GM18520 (cell line): ENCODE measurements around the gene ABCG4.
"Not testable (repeated sequence)": the region's sequence is repeated elsewhere in the genome, so short reads cannot be mapped to it uniquely, and the experiment has no call there.

ENCODE experiments used
- ATAC-seq: cut with Tn5 transposase; IDR thresholded peaks from one replicate; pipeline ENCODE4 v1.9.1; 2021; ENCODE audit not compliant: unreplicated experiment

The ABCG4 gene

GRCh38 chr11:119149018-119149785, at the start of gene ABCG4:
ABCG4 (plus strand) TSS chr11:119149052; CDS start chr11:119149966, 914 bp downstream.
- ATAC-seq, result no peak

GRCh38 chr11:119099711-119100110, 49.1 kb upstream of the ABCG4 start:
- ATAC-seq, result no peak

- no peak for ATAC-seq
Measured at GRCh38 chr11:119100246-119100970, 48.4 kb upstream of the ABCG4 start.

GRCh38 chr11:119100994-119101758, 47.7 kb upstream of the ABCG4 start:
- ATAC-seq, result no peak

GRCh38 chr11:119101759-119102423, 47.0 kb upstream of the ABCG4 start, which contains the start of gene DPAGT1:
DPAGT1 (minus strand) TSS chr11:119101853; CDS start chr11:119101655, 198 bp downstream.
- ATAC-seq, result peak; percentile 77

- not testable (repeated sequence) for ATAC-seq
Measured at GRCh38 chr11:119103161-119103664, 45.6 kb upstream of the ABCG4 start.

GRCh38 chr11:119103793-119104192, 45.1 kb upstream of the ABCG4 start:
- ATAC-seq, result no peak

GRCh38 chr11:119106564-119107537, 42.0 kb upstream of the ABCG4 start, which contains the start of gene C2CD2L:
C2CD2L (plus strand) TSS chr11:119107344; CDS start chr11:119107742, 398 bp downstream.
- peak; percentile 60 for ATAC-seq

GRCh38 chr11:119107538-119108145, 41.2 kb upstream of the ABCG4 start:
- peak; percentile 4 for ATAC-seq

- ATAC-seq, result no peak
Measured at GRCh38 chr11:119108146-119108856, 40.6 kb upstream of the ABCG4 start.

- no peak for ATAC-seq
Measured at GRCh38 chr11:119108857-119109221, 40.0 kb upstream of the ABCG4 start.

- no peak for ATAC-seq
Measured at GRCh38 chr11:119109843-119110242, 39.0 kb upstream of the ABCG4 start.

- ATAC-seq, result no peak
Measured at GRCh38 chr11:119110439-119110838, 38.4 kb upstream of the ABCG4 start.

- no peak for ATAC-seq
Measured at GRCh38 chr11:119111361-119111925, 37.4 kb upstream of the ABCG4 start.

GRCh38 chr11:119112314-119113020, 36.4 kb upstream of the ABCG4 start:
- no peak for ATAC-seq

- no peak for ATAC-seq
Measured at GRCh38 chr11:119113716-119114115, 35.1 kb upstream of the ABCG4 start.

GRCh38 chr11:119114351-119114750, 34.5 kb upstream of the ABCG4 start:
- no peak for ATAC-seq
